ENCODE measurements around the gene KDM2B.

Gene KDM2B

GRCh38 chr12:121561009-121561395 lies 19.8 kb downstream of the KDM2B start:
- no peak for DNase-seq (ENCODE audit: low read depth)

GRCh38 chr12:121560392-121561008 lies 20.3 kb downstream of the KDM2B start:
- no peak for DNase-seq (ENCODE audit: low read depth)

GRCh38 chr12:121558956-121559355 lies 21.9 kb downstream of the KDM2B start:
- no peak for DNase-seq (ENCODE audit: low read depth)

- no peak for DNase-seq (ENCODE audit: low read depth)
These were observed 29.7 kb downstream of the KDM2B start for GRCh38 chr12:121550974-121551634.

- DNase-seq (ENCODE audit: low read depth) = no peak
These were observed 31.7 kb downstream of the KDM2B start for GRCh38 chr12:121549075-121549474.

GRCh38 chr12:121545480-121545879 lies 35.3 kb downstream of the KDM2B start:
- no peak for DNase-seq (ENCODE audit: low read depth)

- no peak for DNase-seq (ENCODE audit: low read depth)
These were observed 37.0 kb downstream of the KDM2B start for GRCh38 chr12:121543786-121544185.

GRCh38 chr12:121539908-121540307 lies 40.9 kb downstream of the KDM2B start:
- DNase-seq (ENCODE audit: low read depth) = no peak

GRCh38 chr12:121538699-121539061 lies 42.1 kb downstream of the KDM2B start:
- DNase-seq (ENCODE audit: low read depth) = no peak

- DNase-seq (ENCODE audit: low read depth) = no peak
These were observed 42.8 kb downstream of the KDM2B start for GRCh38 chr12:121537814-121538698.

- DNase-seq (ENCODE audit: low read depth) = peak; percentile 30
These were observed 43.7 kb downstream of the KDM2B start for GRCh38 chr12:121536899-121537813.

GRCh38 chr12:121536054-121536898 lies 44.5 kb downstream of the KDM2B start:
- peak; percentile 30 for DNase-seq (ENCODE audit: low read depth)

- no peak for DNase-seq (ENCODE audit: low read depth)
These were observed 45.4 kb downstream of the KDM2B start for GRCh38 chr12:121535150-121536053.

- DNase-seq (ENCODE audit: low read depth) = peak; percentile 37
These were observed 46.2 kb downstream of the KDM2B start for GRCh38 chr12:121534495-121535148.

GRCh38 chr12:121533394-121534090 lies 47.3 kb downstream of the KDM2B start:
- DNase-seq (ENCODE audit: low read depth) = no peak

- no peak for DNase-seq (ENCODE audit: low read depth)
These were observed 48.1 kb downstream of the KDM2B start for GRCh38 chr12:121532503-121533393.

GRCh38 chr12:121531356-121531750 lies 49.5 kb downstream of the KDM2B start:
- DNase-seq (ENCODE audit: low read depth) = no peak
